ENCODE data around the gene CTAG2. TPM values are rescaled to one million over a fixed set of nuclear protein-coding genes. Genes with fewer than 3 reads are reported as not detected.
"Not testable (repeated sequence)": the region's sequence is repeated elsewhere in the genome, so short reads cannot be mapped to it uniquely, and the experiment has no call there.

Gene CTAG2
- total and polyA plus RNA-seq, 5 experiments from 2014 or later, result 12.0 to 13.4 TPM; not detected in 3

DNA sequence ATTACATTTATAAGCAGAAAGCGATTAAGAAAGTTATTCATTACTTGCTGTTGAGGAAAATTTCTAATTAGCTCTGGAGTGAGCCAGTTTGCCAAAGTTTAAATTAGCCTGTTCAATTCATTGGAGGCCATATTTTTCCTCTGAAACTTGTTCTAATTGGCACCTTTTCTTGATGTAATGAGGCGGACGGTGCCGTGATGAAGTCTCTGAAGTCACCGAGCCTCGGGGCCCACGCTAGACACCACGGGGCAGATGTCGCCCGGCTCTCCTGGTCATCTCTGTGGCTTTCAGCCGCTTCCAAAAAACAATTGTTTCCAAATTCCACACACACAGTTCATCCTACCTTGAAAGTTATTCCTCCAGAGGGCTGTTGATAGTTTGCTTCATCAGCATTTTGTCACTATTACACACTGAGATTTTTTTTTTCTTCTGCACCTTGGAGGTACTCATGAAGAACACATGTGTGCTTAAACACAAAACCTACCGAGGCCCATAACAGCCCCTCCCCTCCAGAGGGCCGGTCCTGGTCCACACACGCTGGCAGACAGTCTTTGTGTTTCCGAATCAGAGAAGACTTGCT is 3.9 kb upstream of the CTAG2 start:
- ATAC-seq (no peak), DNase-seq (no peak)
- H3K27ac Mint-ChIP-seq, result no peak overlapping the region
- POLR2A ChIA-PET, result no interaction called here
- no peaks in the 10 kb centered on the region for H3K27me3 Mint-ChIP-seq
- H3K36me3 Mint-ChIP-seq, result no peaks in the 10 kb centered on the region
- no peaks in the 10 kb centered on the region for H3K9me3 Mint-ChIP-seq
- H3K4me1 Mint-ChIP-seq, result peaks cover 0 to 7% (median 0%) of the 10 kb centered on the region in 4 donors
- H3K4me3 Mint-ChIP-seq, result no peak overlapping the region

DNA sequence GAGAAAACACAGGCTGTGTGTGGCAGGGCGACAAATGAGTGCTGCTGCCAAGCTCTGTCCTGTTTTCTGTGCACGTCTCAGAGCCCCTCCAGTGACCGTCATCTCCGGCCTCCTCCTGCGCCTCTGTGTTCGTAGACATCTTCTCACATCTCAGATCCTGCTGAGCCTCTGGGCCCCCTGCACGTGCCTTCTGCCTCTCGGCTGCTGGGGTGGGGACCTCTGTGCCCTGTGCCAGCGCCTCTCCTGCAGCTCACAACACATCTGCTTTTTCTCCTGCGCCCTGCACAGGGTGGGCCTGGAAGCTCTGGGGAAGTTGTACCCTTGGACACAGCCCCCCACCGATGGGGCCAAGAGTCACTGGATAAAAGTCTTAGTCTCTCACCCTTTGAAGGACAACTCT is 2.4 kb upstream of the CTAG2 start:
- no peak overlapping the region for H3K4me3 Mint-ChIP-seq
- no peaks in the 10 kb centered on the region for H3K27me3 Mint-ChIP-seq
- H3K9me3 Mint-ChIP-seq, result no peaks in the 10 kb centered on the region
- DNase-seq (no peak), ATAC-seq (no peak)
- no peaks in the 10 kb centered on the region for H3K4me1 Mint-ChIP-seq
- H3K27ac Mint-ChIP-seq, result no peak overlapping the region
- POLR2A ChIA-PET, result no interaction called here
- H3K36me3 Mint-ChIP-seq, result no peaks in the 10 kb centered on the region

DNA sequence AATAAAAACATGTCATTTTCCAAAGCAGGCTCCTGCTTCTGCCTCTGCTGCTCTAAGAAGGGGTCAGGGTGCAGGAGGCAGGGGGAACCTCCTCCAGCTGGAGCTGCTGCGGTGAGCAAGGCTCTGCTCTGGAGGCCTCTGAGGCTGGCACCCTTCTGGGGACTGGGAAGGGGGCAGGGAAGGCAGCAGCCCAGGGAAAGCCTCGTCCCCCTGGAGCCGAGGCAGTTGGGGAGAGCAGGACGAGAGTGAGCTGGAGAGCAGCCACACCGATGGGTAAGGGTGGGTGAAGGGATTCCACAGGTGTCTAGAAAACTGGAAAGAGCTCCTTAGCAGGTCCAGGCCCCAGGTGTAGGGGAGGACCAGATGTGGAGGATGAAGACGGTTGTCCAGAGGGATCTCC is 2.0 kb upstream of the CTAG2 start:
- no peaks in the 10 kb centered on the region for H3K4me1 Mint-ChIP-seq
- H3K36me3 Mint-ChIP-seq, result no peaks in the 10 kb centered on the region
- ATAC-seq (no peak), DNase-seq (no peak)
- no peaks in the 10 kb centered on the region for H3K9me3 Mint-ChIP-seq
- no peak overlapping the region for H3K27ac Mint-ChIP-seq
- no peak overlapping the region for H3K4me3 Mint-ChIP-seq
- H3K27me3 Mint-ChIP-seq, result no peaks in the 10 kb centered on the region
- POLR2A ChIA-PET, result no interaction called here

DNA sequence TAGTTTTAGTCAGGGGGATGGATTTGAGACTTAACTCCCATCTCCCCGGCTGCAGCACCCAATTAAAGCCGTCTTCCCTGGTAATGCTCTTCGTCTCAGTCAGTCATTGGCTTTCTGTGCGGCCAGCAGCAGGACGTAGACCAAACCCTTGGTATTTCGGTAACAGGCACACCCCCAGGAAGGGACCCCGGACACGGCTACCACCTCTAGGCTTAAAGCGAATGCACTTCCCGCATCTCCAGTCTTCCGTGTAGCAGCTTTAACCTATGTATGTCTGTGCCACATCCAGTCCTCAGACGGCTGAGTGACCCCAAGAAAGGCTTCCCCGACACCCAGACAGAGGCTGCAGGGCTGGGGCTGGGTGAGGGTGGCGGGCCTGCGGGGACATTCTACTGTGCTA is 1.5 kb upstream of the CTAG2 start:
- no peak overlapping the region for H3K4me3 Mint-ChIP-seq
- no peaks in the 10 kb centered on the region for H3K36me3 Mint-ChIP-seq

DNA sequence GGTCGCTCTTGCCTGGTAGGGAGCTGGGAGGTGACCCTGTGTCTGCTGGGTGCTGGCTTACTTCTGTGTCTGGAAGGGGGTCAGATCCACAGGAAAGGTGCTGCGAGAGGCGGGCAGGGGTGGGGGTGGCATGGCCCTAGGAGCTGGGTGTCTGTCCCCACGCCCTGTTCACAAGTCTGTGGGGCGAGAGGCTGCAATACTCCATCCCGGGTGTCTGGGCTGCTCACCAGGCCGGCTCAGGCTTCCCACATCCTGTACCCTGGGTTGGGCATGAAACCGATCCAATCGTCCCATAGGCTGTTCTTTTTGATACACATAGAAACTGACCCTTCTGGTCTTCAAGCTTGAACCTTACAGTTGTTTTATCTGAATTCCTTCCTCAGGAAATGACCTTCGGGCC is 993 bp upstream of the CTAG2 start:
- H3K4me3 Mint-ChIP-seq, result no peak overlapping the region
- no peaks in the 10 kb centered on the region for H3K36me3 Mint-ChIP-seq
- H3K9me3 Mint-ChIP-seq, result no peaks in the 10 kb centered on the region
- no peaks in the 10 kb centered on the region for H3K27me3 Mint-ChIP-seq
- no peak for DNase-seq
- peak overlapping the region in 1 of 10 donors; percentile 2 for H3K27ac Mint-ChIP-seq
- ATAC-seq, result no peak
- POLR2A ChIA-PET, result no interaction called here
- no peaks in the 10 kb centered on the region for H3K4me1 Mint-ChIP-seq

More for the DNA sequence above, 1.5 kb upstream of the CTAG2 start:
- no peaks in the 10 kb centered on the region for H3K9me3 Mint-ChIP-seq
- H3K27ac Mint-ChIP-seq, result peak overlapping the region in 1 of 10 donors; percentile 2
- no peaks in the 10 kb centered on the region for H3K27me3 Mint-ChIP-seq
- DNase-seq (no peak), ATAC-seq (no peak)
- POLR2A ChIA-PET, result no interaction called here
- H3K4me1 Mint-ChIP-seq, result no peaks in the 10 kb centered on the region

DNA sequence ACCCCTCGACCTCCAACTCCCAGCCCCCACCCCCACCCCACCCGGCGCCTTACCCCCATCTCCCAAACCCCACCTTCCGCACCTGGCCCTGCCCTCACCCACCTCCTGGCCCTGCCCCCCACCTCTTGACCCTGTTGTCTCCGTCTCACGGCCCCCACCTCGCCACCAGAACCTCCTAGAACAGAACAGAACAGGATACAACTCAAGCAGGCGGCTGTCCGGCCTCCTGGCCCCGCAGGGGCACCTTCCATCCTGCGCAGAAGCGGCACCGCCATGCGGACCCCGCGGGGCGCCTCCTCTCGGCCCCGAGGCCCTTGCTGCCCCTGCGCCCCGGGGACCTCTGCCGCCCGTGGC is 354 bp downstream of the CTAG2 start:
- Mint-ChIP-seq H3K4me1 (no peaks in the 10 kb centered on the region), H3K36me3 (no peaks in the 10 kb centered on the region), H3K9me3 (no peaks in the 10 kb centered on the region), H3K4me3 (no peak overlapping the region), H3K27ac (no peak overlapping the region), H3K27me3 (no peaks in the 10 kb centered on the region)
- DNase-seq (no peak), ATAC-seq (no peak)
- POLR2A ChIA-PET, result no interaction called here

DNA sequence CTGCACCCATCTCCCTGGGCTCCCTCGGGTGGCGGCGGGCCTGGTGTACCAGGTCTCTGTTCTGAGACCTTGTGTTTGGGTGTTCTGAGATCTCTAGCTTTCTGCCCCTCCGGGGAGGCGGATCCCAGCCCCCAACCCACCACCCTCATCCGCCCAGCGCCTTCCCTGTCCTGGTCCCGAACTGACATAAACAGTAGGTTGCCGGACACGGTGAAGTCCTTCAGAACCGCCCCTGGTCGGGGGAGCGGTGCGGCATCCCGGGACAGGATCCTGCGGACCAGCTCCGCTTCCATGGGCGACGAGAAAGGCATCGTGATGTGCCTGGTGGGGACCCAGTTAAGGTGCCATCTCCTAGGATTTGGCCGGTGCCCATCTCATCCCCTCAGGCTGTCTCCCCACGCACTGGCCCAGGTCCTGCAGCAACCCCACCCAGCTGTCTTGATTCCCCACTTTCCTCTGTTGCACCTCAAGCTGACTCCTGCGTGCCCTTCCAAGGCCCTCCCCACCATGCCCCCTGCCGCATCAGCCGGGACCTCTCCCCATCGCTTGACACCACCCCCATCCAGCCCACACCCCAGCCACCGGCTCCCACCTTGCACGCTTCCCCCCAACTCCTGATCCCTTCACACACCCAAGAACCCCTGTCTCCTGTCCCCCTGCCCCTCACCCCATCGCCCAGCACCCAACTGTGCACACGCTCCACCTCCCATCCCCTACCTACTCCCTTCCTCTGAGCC is 900 bp downstream of the CTAG2 start:
- POLR2A ChIA-PET, result no interaction called here
- H3K36me3 Mint-ChIP-seq, result no peaks in the 10 kb centered on the region
- no peak for ATAC-seq
- no peaks in the 10 kb centered on the region for H3K27me3 Mint-ChIP-seq
- H3K4me3 Mint-ChIP-seq, result no peak overlapping the region
- no peaks in the 10 kb centered on the region for H3K4me1 Mint-ChIP-seq
- no peak for DNase-seq
- no peaks in the 10 kb centered on the region for H3K9me3 Mint-ChIP-seq
- no peak overlapping the region for H3K27ac Mint-ChIP-seq

DNA sequence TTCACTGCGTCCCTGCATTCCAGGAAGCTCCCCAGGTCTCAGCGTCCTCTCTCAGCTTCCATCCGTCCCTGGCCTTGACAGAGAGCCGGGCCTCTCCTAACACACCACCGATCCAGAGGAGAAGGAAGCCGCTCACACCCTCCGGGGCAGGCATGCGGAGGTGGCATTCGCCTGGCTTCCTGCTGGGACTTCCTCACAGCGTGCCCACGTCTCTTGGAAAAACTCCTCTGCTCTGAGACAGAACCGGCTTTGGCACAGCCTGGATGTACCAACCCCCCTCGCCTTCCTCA is 3.2 kb downstream of the CTAG2 start:
- H3K9me3 Mint-ChIP-seq, result no peaks in the 10 kb centered on the region
- H3K4me3 Mint-ChIP-seq, result no peak overlapping the region
- no peaks in the 10 kb centered on the region for H3K27me3 Mint-ChIP-seq
- POLR2A ChIA-PET, result no interaction called here
- no peaks in the 10 kb centered on the region for H3K36me3 Mint-ChIP-seq
- no peak for ATAC-seq
- DNase-seq, result no peak
- H3K27ac Mint-ChIP-seq, result no peak overlapping the region
- no peaks in the 10 kb centered on the region for H3K4me1 Mint-ChIP-seq

DNA sequence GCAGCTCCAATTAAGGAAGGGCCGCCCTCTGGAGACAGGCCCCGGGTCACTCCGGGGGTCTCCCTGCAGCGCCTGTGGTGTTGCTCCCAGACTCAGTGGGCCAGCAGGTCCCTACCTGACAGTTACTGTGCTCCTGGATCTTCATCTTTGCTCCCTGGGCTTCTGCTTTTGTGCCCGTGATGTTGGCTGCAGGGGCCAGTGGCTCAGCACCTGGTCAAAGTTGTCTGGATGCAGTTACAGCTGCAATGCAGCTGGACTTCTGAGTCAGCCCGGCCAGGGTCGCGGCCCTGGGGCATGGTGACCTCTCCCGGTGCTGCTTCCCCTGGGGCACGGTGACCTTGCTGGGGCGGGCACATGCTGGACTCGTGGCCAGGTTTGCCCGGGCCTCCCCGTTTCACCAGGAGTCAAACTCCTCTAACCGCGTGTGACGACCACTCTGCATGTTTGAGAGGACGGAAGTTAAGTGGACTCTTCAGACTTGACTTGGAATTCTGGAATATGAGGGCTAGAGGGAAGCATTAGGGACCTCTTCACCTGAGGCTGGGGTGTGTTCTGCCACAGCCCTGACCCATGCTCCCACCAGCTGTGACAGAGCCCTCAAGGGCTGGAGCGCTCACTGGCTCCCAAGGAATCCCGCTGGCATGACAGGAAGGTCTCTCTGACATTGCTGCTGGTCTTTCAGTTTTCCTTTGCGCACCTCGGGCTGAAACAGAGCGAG is 3.7 kb downstream of the CTAG2 start:
- H3K4me1 Mint-ChIP-seq, result no peaks in the 10 kb centered on the region
- POLR2A ChIA-PET, result no interaction called here
- H3K9me3 Mint-ChIP-seq, result no peaks in the 10 kb centered on the region
- ATAC-seq, result no peak
- DNase-seq, result no peak
- no peak overlapping the region for H3K4me3 Mint-ChIP-seq
- H3K36me3 Mint-ChIP-seq, result no peaks in the 10 kb centered on the region
- H3K27me3 Mint-ChIP-seq, result no peaks in the 10 kb centered on the region
- no peak overlapping the region for H3K27ac Mint-ChIP-seq

DNA sequence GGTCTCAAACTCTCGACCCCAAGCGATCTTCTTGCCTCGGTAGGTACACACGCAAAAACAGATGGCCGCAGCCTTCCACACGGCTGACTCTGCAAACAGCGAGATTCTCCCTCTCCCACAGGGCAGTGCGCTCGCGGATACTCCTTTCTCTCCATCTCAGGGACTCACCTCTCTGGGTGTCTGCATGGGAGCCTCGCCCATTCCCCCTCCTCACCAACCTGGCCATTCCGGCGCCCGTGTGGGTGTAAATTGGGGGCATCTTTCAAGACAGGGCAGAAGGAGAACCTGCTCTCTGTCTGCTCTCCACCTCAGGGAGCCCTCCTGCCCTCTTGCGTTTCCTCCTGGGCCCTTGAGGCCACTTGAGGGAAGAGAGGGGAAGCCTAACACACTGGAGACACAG is 4.4 kb downstream of the CTAG2 start:
- Mint-ChIP-seq H3K27ac (no peak overlapping the region), H3K27me3 (no peaks in the 10 kb centered on the region), H3K9me3 (no peaks in the 10 kb centered on the region), H3K36me3 (no peaks in the 10 kb centered on the region), H3K4me1 (no peaks in the 10 kb centered on the region), H3K4me3 (no peak overlapping the region)
- ATAC-seq (no peak), DNase-seq (no peak)
- POLR2A ChIA-PET, result no interaction called here

DNA sequence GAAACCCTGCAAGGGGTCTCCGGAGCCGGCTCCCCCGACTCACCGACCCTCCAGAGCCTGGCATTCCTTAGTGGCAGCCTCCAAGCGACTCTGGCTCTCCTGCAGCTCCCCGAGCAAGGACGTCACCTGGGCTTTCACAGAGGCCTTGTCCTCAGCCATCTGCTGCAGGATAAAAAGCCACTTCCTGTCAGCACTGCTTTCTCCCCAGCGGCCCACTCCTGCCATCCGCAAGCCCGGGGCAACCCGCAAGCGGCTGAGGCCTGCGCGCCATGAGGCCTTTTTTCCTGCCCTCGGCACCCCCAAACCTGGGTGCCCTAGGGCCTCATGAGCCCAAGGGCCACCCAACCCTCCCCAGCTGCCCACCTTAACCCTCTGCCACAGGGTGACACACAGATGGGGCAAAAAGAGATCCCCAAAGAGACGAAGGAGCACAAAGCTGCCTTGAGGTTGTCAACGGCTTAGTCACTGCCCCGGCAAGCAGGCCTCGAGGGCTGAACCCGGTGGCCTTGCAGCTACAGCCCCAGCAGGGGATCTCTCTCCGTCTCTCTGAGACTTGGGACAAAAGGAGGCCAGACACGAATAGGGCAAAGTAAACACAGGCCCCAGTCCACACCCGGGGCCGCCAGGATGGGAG is 7.5 kb downstream of the CTAG2 start:
- peak; percentile 83 to 85 for ATAC-seq
- H3K27me3 Mint-ChIP-seq, H3K4me3 Mint-ChIP-seq, POLR2A ChIA-PET, H3K9me3 Mint-ChIP-seq, H3K36me3 Mint-ChIP-seq, H3K27ac Mint-ChIP-seq, DNase-seq, H3K4me1 Mint-ChIP-seq: not testable (repeated sequence)

DNA sequence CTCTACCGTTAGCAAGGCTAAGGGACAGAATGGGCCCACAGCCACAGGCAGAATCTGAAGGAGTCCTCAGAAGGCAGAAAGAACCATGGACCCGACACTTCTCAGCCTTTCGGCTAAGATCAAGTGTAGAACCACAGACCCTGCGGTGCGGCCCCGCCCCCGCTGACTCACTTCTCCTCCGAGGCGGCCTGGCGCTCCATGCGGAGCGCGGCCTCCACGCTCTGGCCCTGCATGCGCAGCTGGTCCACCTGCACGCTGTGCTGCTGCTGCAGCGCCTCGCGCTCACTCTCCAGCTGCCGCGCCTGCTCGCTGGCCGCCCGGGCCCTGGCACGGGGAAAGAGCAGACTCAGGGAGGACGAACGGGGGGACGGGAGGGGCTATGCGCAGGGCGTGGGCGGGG is 9.7 kb downstream of the CTAG2 start:
- H3K27me3 Mint-ChIP-seq, POLR2A ChIA-PET, H3K36me3 Mint-ChIP-seq, H3K27ac Mint-ChIP-seq, H3K9me3 Mint-ChIP-seq, DNase-seq, ATAC-seq, H3K4me1 Mint-ChIP-seq, H3K4me3 Mint-ChIP-seq: not testable (repeated sequence)

DNA sequence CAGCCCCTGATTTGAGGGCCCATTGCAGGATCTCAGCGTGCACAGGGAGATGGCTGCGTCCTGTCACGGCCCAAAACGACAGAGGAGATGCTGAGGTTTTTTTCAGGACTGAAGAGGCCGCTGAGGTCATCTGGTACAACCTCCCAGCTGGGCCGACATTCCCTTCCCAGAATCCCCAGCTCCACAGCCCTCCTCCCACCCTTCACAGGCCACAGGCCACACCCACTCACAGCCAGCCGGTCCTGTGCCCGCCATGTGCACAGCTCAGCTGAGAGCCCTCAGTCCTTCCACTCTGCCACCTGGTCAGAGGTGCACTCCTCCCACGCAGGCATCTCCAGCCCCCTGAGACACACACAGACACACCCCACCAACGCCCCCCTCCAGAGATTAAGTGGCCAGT is 11.6 kb downstream of the CTAG2 start:
- H3K4me1 Mint-ChIP-seq, POLR2A ChIA-PET, H3K9me3 Mint-ChIP-seq, H3K27me3 Mint-ChIP-seq, H3K36me3 Mint-ChIP-seq, ATAC-seq, H3K27ac Mint-ChIP-seq, DNase-seq, H3K4me3 Mint-ChIP-seq: not testable (repeated sequence)

DNA sequence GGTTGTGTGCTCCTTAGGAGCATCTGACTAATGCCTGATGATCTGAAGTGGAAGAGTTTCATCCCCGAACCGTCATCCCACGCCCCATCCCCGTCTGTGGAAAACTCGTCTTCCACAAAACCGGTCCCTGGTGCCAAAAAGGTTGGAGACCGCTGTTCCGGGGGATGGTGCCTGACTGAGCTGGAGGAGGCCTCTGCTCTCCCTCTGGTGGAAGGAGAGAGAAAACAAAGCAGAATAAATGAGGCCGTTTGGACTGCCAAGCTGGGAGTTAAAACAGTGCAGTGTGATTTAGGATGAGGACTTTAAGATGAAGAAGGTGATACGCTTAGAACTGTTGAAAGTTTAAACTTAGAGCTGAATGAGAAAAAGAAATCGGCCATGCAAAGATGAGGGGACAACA is 19.7 kb downstream of the CTAG2 start:
- H3K4me3 Mint-ChIP-seq, DNase-seq, H3K4me1 Mint-ChIP-seq, H3K36me3 Mint-ChIP-seq, H3K27ac Mint-ChIP-seq, H3K9me3 Mint-ChIP-seq, H3K27me3 Mint-ChIP-seq, ATAC-seq, POLR2A ChIA-PET: not testable (repeated sequence)

Measured in naive thymus-derived CD8-positive, alpha-beta T cell (primary cell).